ENCODE data around the gene ATG5. TPM values are rescaled to one million over a fixed set of nuclear protein-coding genes. Genes with fewer than 3 reads are reported as not detected.

Gene ATG5
- total and polyA plus RNA-seq, 2 experiments from 2014 or later, result 35.4 to 42.8 TPM

DNA sequence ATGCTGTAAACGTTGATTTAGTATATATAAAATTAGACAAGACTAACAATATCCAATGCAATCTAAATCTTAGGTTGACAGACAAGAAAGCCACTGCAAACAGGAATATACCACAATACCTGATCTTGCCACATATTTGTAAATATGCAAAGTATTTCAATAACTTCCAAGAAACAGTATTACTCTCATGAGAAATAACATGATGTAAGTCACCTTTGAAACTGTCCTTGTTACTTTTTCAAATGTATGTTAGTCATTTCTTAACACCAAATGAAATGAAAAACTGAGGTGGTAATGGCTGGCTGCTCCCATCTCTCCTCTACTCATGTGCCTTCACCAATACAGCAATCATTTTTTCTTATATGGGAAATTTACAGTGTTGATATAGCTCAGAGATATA is 118.7 kb downstream of the ATG5 start:
- Histone ChIP-seq H3K9me3 (ENCODE audit: low read depth) (no peaks in the 10 kb centered on the region), H3K36me3 (replicated peaks; ENCODE audit: insufficient read depth, low read depth) (no peaks in the 10 kb centered on the region), H4K20me1 (ENCODE audit: insufficient read depth, poor library complexity, severe bottlenecking) (no peaks in the 10 kb centered on the region), H3K9me2 (replicated peaks; ENCODE audit: insufficient read depth) (no peaks in the 10 kb centered on the region), H2AFZ (no peak overlapping the region), H3K4me2 (no peak overlapping the region), H3K4me1 (ENCODE audit: insufficient read depth) (no peaks in the 10 kb centered on the region), H3K27ac (no peak overlapping the region), H3K79me2 (peaks cover 7% of the 10 kb centered on the region), H3K27me3 (no peaks in the 10 kb centered on the region), H3K4me3 (no peak overlapping the region)
- WGBS (ENCODE audit: low lambda C conversion rate, missing lambda C conversion rate), result 93% methylated on average over 1 of the region's 1 CpG
- no peak for DNase-seq (ENCODE audit: low spot score)
- no peak for TF ChIP-seq EZH2phosphoT487 (IDR thresholded peaks at IDR 0.05; ENCODE audit: low read depth, severe bottlenecking, unreplicated experiment)
- TF ChIP-seq EZH2 (IDR thresholded peaks at IDR 0.05; ENCODE audit: borderline replicate concordance), result no peak
- TF ChIP-seq CTCF (IDR thresholded peaks at IDR 0.05; ENCODE audit: poor library complexity), result no peak

GRCh38 chr6:106204961-106205360 is 120.6 kb downstream of the ATG5 start:
- 67% methylated on average over 2 of the region's 2 CpGs for WGBS (ENCODE audit: low lambda C conversion rate, missing lambda C conversion rate)
- no peak overlapping the region for H2AFZ ChIP-seq
- H3K36me3 ChIP-seq (replicated peaks; ENCODE audit: insufficient read depth, low read depth), result no peaks in the 10 kb centered on the region
- H3K4me2 ChIP-seq, result no peak overlapping the region
- no peak for DNase-seq (ENCODE audit: low spot score)
- H3K27ac ChIP-seq, result no peak overlapping the region
- no peaks in the 10 kb centered on the region for H3K27me3 ChIP-seq
- H3K9me3 ChIP-seq (ENCODE audit: low read depth), result no peaks in the 10 kb centered on the region
- TF ChIP-seq CTCF (IDR thresholded peaks at IDR 0.05; ENCODE audit: poor library complexity), result no peak
- H3K4me1 ChIP-seq (ENCODE audit: insufficient read depth), result no peaks in the 10 kb centered on the region
- no peak overlapping the region for H3K4me3 ChIP-seq
- no peaks in the 10 kb centered on the region for H3K9me2 ChIP-seq (replicated peaks; ENCODE audit: insufficient read depth)
- H4K20me1 ChIP-seq (ENCODE audit: insufficient read depth, poor library complexity, severe bottlenecking), result no peaks in the 10 kb centered on the region
- H3K79me2 ChIP-seq, result peaks cover 7% of the 10 kb centered on the region

DNA sequence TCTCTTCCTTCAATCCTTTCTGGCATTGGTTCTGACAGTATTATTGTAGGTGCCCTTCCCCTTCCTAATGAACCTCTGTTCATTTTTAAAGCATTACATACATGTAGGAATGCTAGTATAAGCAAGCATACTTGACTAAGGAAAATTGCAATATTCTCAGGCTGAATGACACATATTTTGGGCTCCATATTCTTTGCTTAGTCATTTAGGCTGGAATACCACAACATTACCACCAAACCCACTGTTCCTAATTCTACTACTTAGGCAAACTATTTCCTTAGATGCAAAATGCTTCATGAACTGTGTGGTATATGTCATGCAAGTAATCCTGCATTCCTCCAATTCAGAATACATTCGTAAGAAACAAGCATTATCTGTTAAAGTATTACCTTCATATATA is 125.6 kb downstream of the ATG5 start:
- Histone ChIP-seq H3K27ac (no peak overlapping the region), H3K27me3 (no peaks in the 10 kb centered on the region), H3K9me3 (ENCODE audit: low read depth) (no peaks in the 10 kb centered on the region), H3K79me2 (no peaks in the 10 kb centered on the region), H4K20me1 (ENCODE audit: insufficient read depth, poor library complexity, severe bottlenecking) (no peaks in the 10 kb centered on the region), H3K4me1 (ENCODE audit: insufficient read depth) (no peaks in the 10 kb centered on the region), H3K9me2 (replicated peaks; ENCODE audit: insufficient read depth) (no peaks in the 10 kb centered on the region), H3K4me2 (no peak overlapping the region), H3K4me3 (no peak overlapping the region), H3K36me3 (replicated peaks; ENCODE audit: insufficient read depth, low read depth) (no peaks in the 10 kb centered on the region), H2AFZ (no peak overlapping the region)
- WGBS (ENCODE audit: low lambda C conversion rate, missing lambda C conversion rate), result 87% methylated on average over 1 of the region's 1 CpG
- TF ChIP-seq EZH2phosphoT487 (IDR thresholded peaks at IDR 0.05; ENCODE audit: low read depth, severe bottlenecking, unreplicated experiment) (no peak), CTCF (IDR thresholded peaks at IDR 0.05; ENCODE audit: poor library complexity) (no peak), EZH2 (IDR thresholded peaks at IDR 0.05; ENCODE audit: borderline replicate concordance) (no peak)
- DNase-seq (ENCODE audit: low spot score), result no peak

DNA sequence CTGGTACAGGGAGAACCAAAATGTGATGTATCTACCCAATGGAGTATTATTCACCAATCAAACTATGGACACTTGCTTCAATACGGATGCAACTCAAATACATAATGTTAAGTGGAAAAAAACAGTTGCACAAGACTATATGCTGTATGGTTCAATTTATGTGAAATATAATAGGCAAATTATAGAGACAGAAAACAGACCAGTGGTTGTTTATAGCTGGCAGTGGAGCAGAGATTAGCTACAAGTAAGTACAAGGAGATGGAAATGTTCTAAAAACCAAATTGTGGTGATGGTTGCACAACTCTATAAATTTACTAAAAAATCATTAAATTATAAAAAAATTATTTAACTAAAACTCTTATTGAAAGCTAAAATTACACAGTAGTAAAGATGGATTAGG is 126.2 kb downstream of the ATG5 start:
- H3K27ac ChIP-seq, result no peak overlapping the region
- no peak overlapping the region for H3K4me2 ChIP-seq
- DNase-seq (ENCODE audit: low spot score), result no peak
- H3K9me3 ChIP-seq (ENCODE audit: low read depth), result no peaks in the 10 kb centered on the region
- H3K4me3 ChIP-seq, result no peak overlapping the region
- H3K36me3 ChIP-seq (replicated peaks; ENCODE audit: insufficient read depth, low read depth), result no peaks in the 10 kb centered on the region
- H3K79me2 ChIP-seq, result no peaks in the 10 kb centered on the region
- WGBS (ENCODE audit: low lambda C conversion rate, missing lambda C conversion rate), result 85% methylated on average over 1 of the region's 1 CpG
- H4K20me1 ChIP-seq (ENCODE audit: insufficient read depth, poor library complexity, severe bottlenecking), result no peaks in the 10 kb centered on the region
- no peaks in the 10 kb centered on the region for H3K4me1 ChIP-seq (ENCODE audit: insufficient read depth)
- no peaks in the 10 kb centered on the region for H3K27me3 ChIP-seq
- TF ChIP-seq EZH2phosphoT487 (IDR thresholded peaks at IDR 0.05; ENCODE audit: low read depth, severe bottlenecking, unreplicated experiment), result no peak
- TF ChIP-seq CTCF (IDR thresholded peaks at IDR 0.05; ENCODE audit: poor library complexity), result no peak
- no peak for TF ChIP-seq EZH2 (IDR thresholded peaks at IDR 0.05; ENCODE audit: borderline replicate concordance)
- no peaks in the 10 kb centered on the region for H3K9me2 ChIP-seq (replicated peaks; ENCODE audit: insufficient read depth)
- no peak overlapping the region for H2AFZ ChIP-seq
